Cardiac muscle cell (in vitro differentiated cells and primary cell): ENCODE results near the gene KLHL17. TPM values are rescaled to one million over a fixed set of nuclear protein-coding genes. Genes with fewer than 3 reads are reported as not detected.

ENCODE experiments used
- DNase-seq, 2 donors: peaks; one replicate each; pipeline versions ENCODE4 v3.0.0 to v3.0.0-alpha.2; 2010 to 2017; ENCODE audit warnings: low read depth in 1 of 2, low spot score in 1 of 2
- H3K27ac ChIP-seq: fragments of 200-600 bp; sonication (generic); 2 replicates; pipeline ENCODE4 v1.5.1; 2016
- H3K27me3 ChIP-seq: fragments of 200-600 bp; sonication (generic); 2 replicates; pipeline ENCODE4 v1.6.0; 2016; ENCODE audit warnings: control low read depth
- H3K36me3 ChIP-seq: fragments of 200-600 bp; sonication (generic); 2 replicates; pipeline ENCODE4 v1.5.1; 2016; ENCODE audit warnings: control low read depth
- H3K4me1 ChIP-seq: fragments of 200-600 bp; sonication (generic); 2 replicates; pipeline ENCODE4 v1.8.1; 2017; ENCODE audit warnings: low read depth, mild to moderate bottlenecking, mixed run types
- H3K4me3 ChIP-seq: fragments of 200-600 bp; sonication (generic); 2 replicates; pipeline ENCODE4 v1.5.1; 2016; ENCODE audit warnings: mild to moderate bottlenecking
- H3K9me3 ChIP-seq: fragments of 200-600 bp; sonication (generic); 2 replicates; pipeline ENCODE4 v1.5.1; 2017; ENCODE audit warnings: low read depth, mild to moderate bottlenecking, control low read depth
- polyA plus RNA-seq: library from polyadenylated mRNA; unstranded; fragments of >200 nt; fragmentation: Nextera tagmentation; extraction: Ambion mirVana; gene quantifications from 2 replicates; pipeline ENCODE4 v1.2.1, GENCODE V29; 2016
- total RNA-seq: library from RNA; depleted of rRNA; stranded (reverse); fragments of >200 nt; gene quantifications from 2 replicates; pipeline ENCODE4 v1.2.3, GENCODE V29; 2016
- TF ChIP-seq, protein P1 (sequence below): IDR thresholded peaks from 2 replicates; pipeline ENCODE4 v1.5.1; 2012; ENCODE audit warnings: low read depth, mild to moderate bottlenecking, low read length

Gene KLHL17
- total and polyA plus RNA-seq, 2 experiments from 2014 or later: 31.5 to 42.9 TPM

DNA sequence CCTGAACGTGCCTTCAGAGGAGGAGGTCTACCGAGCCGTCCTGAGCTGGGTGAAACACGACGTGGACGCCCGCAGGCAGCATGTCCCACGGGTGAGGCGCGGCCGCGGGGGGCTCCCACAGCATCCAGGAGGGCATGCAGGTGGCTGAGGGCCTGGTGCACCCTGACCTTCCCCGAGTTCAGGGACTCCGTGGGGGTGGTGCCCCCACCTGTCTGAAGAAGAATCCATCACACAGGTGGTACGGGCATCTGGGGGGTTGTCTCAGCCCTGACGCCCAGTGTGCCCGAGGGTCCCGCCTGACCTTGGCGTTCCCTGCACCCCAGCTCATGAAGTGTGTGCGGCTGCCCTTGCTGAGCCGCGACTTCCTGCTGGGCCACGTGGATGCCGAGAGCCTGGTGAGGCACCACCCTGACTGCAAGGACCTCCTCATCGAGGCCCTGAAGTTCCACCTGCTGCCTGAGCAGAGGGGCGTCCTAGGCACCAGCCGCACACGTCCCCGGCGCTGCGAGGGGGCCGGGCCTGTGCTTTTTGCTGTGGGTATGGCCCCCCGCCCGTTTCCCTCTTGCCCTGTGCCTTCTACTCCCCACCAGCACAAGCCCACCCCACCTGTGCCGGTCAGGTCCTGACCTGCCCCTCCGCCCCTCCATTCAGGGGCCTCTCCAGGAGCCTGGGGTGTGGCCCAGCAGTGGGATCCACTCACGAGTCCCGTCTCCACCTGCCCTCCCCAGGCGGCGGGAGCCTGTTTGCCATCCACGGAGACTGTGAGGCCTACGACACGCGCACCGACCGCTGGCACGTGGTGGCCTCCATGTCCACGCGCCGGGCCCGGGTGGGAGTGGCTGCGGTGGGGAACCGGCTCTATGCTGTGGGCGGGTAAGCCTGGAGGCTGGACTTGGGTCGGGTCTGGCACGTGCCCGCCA lies 2.3 kb downstream of the KLHL17 start:
- no peak overlapping the region for H3K27ac ChIP-seq
- H3K27me3 ChIP-seq: peaks cover 29% of the 10 kb centered on the region
- TF ChIP-seq, protein P1, sequence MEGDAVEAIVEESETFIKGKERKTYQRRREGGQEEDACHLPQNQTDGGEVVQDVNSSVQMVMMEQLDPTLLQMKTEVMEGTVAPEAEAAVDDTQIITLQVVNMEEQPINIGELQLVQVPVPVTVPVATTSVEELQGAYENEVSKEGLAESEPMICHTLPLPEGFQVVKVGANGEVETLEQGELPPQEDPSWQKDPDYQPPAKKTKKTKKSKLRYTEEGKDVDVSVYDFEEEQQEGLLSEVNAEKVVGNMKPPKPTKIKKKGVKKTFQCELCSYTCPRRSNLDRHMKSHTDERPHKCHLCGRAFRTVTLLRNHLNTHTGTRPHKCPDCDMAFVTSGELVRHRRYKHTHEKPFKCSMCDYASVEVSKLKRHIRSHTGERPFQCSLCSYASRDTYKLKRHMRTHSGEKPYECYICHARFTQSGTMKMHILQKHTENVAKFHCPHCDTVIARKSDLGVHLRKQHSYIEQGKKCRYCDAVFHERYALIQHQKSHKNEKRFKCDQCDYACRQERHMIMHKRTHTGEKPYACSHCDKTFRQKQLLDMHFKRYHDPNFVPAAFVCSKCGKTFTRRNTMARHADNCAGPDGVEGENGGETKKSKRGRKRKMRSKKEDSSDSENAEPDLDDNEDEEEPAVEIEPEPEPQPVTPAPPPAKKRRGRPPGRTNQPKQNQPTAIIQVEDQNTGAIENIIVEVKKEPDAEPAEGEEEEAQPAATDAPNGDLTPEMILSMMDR: no peak
- H3K4me3 ChIP-seq: no peak overlapping the region
- H3K9me3 ChIP-seq: no peaks in the 10 kb centered on the region
- H3K36me3 ChIP-seq: no peaks in the 10 kb centered on the region
- peaks cover 2% of the 10 kb centered on the region for H3K4me1 ChIP-seq
- DNase-seq: no peak

- Histone ChIP-seq H3K9me3 (no peaks in the 10 kb centered on the region), H3K27me3 (peaks cover 35% of the 10 kb centered on the region), H3K36me3 (no peaks in the 10 kb centered on the region), H3K4me3 (no peak overlapping the region), H3K4me1 (no peaks in the 10 kb centered on the region), H3K27ac (no peak overlapping the region)
- DNase-seq: no peak
- TF ChIP-seq, protein P1: no peak
These were observed 2.9 kb downstream of the KLHL17 start for GRCh38 chr1:963301-963651.

GRCh38 chr1:963746-964525 lies 3.6 kb downstream of the KLHL17 start:
- H3K9me3 ChIP-seq: no peaks in the 10 kb centered on the region
- TF ChIP-seq, protein P1: no peak
- H3K36me3 ChIP-seq: no peaks in the 10 kb centered on the region
- peaks cover 42% of the 10 kb centered on the region for H3K27me3 ChIP-seq
- no peaks in the 10 kb centered on the region for H3K4me1 ChIP-seq
- no peak for DNase-seq
- no peak overlapping the region for H3K4me3 ChIP-seq
- H3K27ac ChIP-seq: no peak overlapping the region

- Histone ChIP-seq H3K27ac (no peak overlapping the region), H3K27me3 (peaks cover 47% of the 10 kb centered on the region), H3K36me3 (no peaks in the 10 kb centered on the region), H3K4me3 (no peak overlapping the region), H3K9me3 (no peaks in the 10 kb centered on the region), H3K4me1 (no peaks in the 10 kb centered on the region)
- TF ChIP-seq, protein P1: no peak
- no peak for DNase-seq
These were observed 4.5 kb downstream of the KLHL17 start for GRCh38 chr1:964691-965525.

DNA sequence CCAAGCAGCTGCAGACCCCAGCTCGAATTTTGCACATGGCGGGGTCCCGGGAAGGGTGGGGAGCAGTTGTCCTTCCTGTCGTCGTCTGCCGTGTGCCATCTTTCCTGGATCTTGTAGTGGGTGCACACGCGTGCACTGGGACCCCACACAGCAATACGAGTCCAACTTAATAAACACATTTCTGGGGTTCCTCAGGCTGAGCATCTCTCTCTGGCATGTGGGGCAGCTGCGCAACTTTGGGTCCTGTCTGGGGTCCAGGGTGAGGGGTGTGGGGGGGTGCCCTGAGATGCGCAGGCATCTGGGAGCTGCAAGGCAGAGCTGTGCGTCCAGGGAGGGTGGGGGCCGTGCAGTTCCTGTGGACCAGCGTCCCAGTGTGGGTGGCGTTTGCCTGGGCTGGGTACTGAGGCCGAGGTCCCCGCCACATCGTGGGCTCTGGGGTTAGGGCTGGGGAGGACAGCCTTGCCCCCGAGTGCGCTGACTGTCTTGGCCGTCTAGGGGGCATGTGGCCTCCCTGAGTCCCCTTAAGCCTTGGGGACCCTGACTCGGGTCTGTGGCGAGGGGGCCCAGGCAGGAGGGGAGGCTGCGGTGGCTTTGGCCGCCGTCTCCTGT lies 5.2 kb downstream of the KLHL17 start:
- DNase-seq: no peak
- Histone ChIP-seq H3K27me3 (peaks cover 54% of the 10 kb centered on the region), H3K36me3 (no peaks in the 10 kb centered on the region), H3K9me3 (no peaks in the 10 kb centered on the region), H3K4me1 (no peaks in the 10 kb centered on the region), H3K27ac (no peak overlapping the region), H3K4me3 (no peak overlapping the region)
- TF ChIP-seq, protein P1: no peak
